Measurements from ENCODE around the gene BCAR3.

BCAR3 gene

GRCh38 chr1:93615582-93616150, 66.0 kb downstream of the BCAR3 start:
- Histone ChIP-seq H3K4me1 (peaks cover 4% of the 10 kb centered on the region), H3K4me3 (ENCODE audit: low read depth, low read length) (no peak overlapping the region), H3K36me3 (ENCODE audit: control insufficient read depth, insufficient read depth, low read length) (no peaks in the 10 kb centered on the region), H3K27ac (no peak overlapping the region), H3K27me3 (ENCODE audit: control insufficient read depth, insufficient read depth, low read length) (no peaks in the 10 kb centered on the region), H3K4me2 (ENCODE audit: low read length) (no peak overlapping the region), H3K79me2 (no peaks in the 10 kb centered on the region), H2AFZ (no peak overlapping the region), H3K9ac (no peak overlapping the region), H3K9me3 (ENCODE audit: control insufficient read depth, low read length) (no peaks in the 10 kb centered on the region)
- TF ChIP-seq CTCF (IDR thresholded peaks at IDR 0.05), result no peak

GRCh38 chr1:93614986-93615581, 66.6 kb downstream of the BCAR3 start:
- TF ChIP-seq CTCF (IDR thresholded peaks at IDR 0.05), result no peak
- no peak overlapping the region for H3K27ac ChIP-seq
- no peaks in the 10 kb centered on the region for H3K27me3 ChIP-seq (ENCODE audit: control insufficient read depth, insufficient read depth, low read length)
- no peak overlapping the region for H3K4me2 ChIP-seq (ENCODE audit: low read length)
- no peak overlapping the region for H3K9ac ChIP-seq
- H3K9me3 ChIP-seq (ENCODE audit: control insufficient read depth, low read length), result no peaks in the 10 kb centered on the region
- H3K36me3 ChIP-seq (ENCODE audit: control insufficient read depth, insufficient read depth, low read length), result no peaks in the 10 kb centered on the region
- H3K4me3 ChIP-seq (ENCODE audit: low read depth, low read length), result no peak overlapping the region
- H2AFZ ChIP-seq, result no peak overlapping the region
- peaks cover 4% of the 10 kb centered on the region for H3K4me1 ChIP-seq
- no peaks in the 10 kb centered on the region for H3K79me2 ChIP-seq

DNA sequence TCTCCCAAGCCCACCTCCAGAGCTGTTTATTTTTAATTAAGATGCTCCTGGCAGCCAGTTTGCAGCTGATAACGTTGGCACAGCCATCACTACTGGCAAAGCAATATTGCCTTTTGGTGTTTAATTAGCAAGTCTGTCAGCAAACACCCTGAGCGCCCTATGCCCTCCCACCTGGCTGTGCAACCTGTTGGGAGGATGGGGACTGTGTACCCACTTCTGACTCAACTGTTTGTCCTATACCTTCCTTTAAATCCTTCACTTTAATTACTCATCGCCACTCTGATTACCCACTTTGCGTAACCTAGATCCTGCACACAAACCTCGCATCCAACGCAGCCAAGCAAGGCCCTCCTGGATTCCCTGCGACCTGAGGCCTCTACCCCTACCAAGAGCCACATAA, 67.1 kb downstream of the BCAR3 start:
- no peaks in the 10 kb centered on the region for H3K27me3 ChIP-seq (ENCODE audit: control insufficient read depth, insufficient read depth, low read length)
- H3K27ac ChIP-seq, result no peak overlapping the region
- H2AFZ ChIP-seq, result no peak overlapping the region
- no peak for TF ChIP-seq CTCF (IDR thresholded peaks at IDR 0.05)
- H3K4me1 ChIP-seq, result peaks cover 4% of the 10 kb centered on the region
- no peaks in the 10 kb centered on the region for H3K79me2 ChIP-seq
- no peaks in the 10 kb centered on the region for H3K36me3 ChIP-seq (ENCODE audit: control insufficient read depth, insufficient read depth, low read length)
- no peak overlapping the region for H3K4me2 ChIP-seq (ENCODE audit: low read length)
- H3K9me3 ChIP-seq (ENCODE audit: control insufficient read depth, low read length), result no peaks in the 10 kb centered on the region
- no peak overlapping the region for H3K9ac ChIP-seq
- H3K4me3 ChIP-seq (ENCODE audit: low read depth, low read length), result no peak overlapping the region

DNA sequence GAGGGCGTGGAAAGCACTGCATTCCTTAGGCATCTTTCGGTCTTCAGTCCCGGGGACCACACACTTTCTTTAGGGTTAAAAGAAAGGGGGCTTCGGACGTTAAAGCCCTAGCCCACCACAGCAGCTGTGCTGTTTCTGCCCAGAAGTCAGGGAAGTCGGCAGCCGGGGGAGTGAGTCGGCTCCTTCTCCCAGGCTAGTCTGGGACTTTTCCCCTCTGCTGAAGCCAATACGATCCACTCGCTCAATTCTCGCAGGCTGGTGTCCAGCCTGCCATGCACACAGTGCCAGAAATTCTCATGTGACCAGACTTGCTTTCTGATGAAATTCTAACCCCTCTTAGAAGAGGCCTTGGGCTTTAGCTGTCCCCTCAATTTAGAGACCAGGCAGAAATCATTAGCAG, 67.7 kb downstream of the BCAR3 start:
- no peaks in the 10 kb centered on the region for H3K36me3 ChIP-seq (ENCODE audit: control insufficient read depth, insufficient read depth, low read length)
- H2AFZ ChIP-seq, result no peak overlapping the region
- no peaks in the 10 kb centered on the region for H3K27me3 ChIP-seq (ENCODE audit: control insufficient read depth, insufficient read depth, low read length)
- TF ChIP-seq CTCF (IDR thresholded peaks at IDR 0.05), result no peak
- H3K4me1 ChIP-seq, result peaks cover 4% of the 10 kb centered on the region
- no peaks in the 10 kb centered on the region for H3K79me2 ChIP-seq
- H3K4me3 ChIP-seq (ENCODE audit: low read depth, low read length), result no peak overlapping the region
- H3K9me3 ChIP-seq (ENCODE audit: control insufficient read depth, low read length), result no peaks in the 10 kb centered on the region
- no peak overlapping the region for H3K4me2 ChIP-seq (ENCODE audit: low read length)
- no peak overlapping the region for H3K27ac ChIP-seq
- no peak overlapping the region for H3K9ac ChIP-seq

GRCh38 chr1:93612510-93612909, 69.1 kb downstream of the BCAR3 start:
- H3K36me3 ChIP-seq (ENCODE audit: control insufficient read depth, insufficient read depth, low read length), result no peaks in the 10 kb centered on the region
- no peaks in the 10 kb centered on the region for H3K9me3 ChIP-seq (ENCODE audit: control insufficient read depth, low read length)
- H3K4me3 ChIP-seq (ENCODE audit: low read depth, low read length), result no peak overlapping the region
- peaks cover 4% of the 10 kb centered on the region for H3K4me1 ChIP-seq
- H3K27me3 ChIP-seq (ENCODE audit: control insufficient read depth, insufficient read depth, low read length), result no peaks in the 10 kb centered on the region
- H2AFZ ChIP-seq, result no peak overlapping the region
- no peaks in the 10 kb centered on the region for H3K79me2 ChIP-seq
- no peak for TF ChIP-seq CTCF (IDR thresholded peaks at IDR 0.05)
- no peak overlapping the region for H3K27ac ChIP-seq
- no peak overlapping the region for H3K4me2 ChIP-seq (ENCODE audit: low read length)
- no peak overlapping the region for H3K9ac ChIP-seq
